GM19395 (cell line): ENCODE results near the gene L2HGDH.
"Not testable (repeated sequence)": the region's sequence is repeated elsewhere in the genome, so short reads cannot be mapped to it uniquely, and the experiment has no call there.

ENCODE experiments used
- ATAC-seq: cut with Tn5 transposase; IDR thresholded peaks from one replicate; pipeline ENCODE4 v1.9.1; 2021; ENCODE audit warnings: mild to moderate bottlenecking, moderate library complexity; ENCODE audit not compliant: unreplicated experiment

The L2HGDH gene

DNA sequence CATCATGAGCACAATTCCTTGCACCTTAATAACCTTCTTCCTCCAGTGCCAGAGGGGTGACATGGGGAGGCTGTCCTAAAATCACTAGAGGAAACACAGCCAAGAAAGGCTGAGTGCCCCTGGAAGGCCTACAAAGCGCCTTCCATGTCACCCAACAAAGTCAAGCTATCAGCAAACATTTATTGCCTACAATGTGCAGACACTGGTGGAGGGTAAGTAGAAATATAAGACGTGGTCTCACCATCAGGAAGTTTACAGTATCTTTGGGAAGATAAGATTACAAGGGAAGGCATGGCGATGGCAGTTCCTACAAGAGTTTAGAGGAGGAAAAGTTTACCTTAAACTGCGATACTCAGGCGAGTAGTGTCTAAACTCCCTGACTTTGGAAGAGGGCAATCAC, 28.0 kb upstream of the L2HGDH start:
- no peak for ATAC-seq

- no peak for ATAC-seq
Observed at GRCh38 chr14:50339178-50339804, 27.3 kb upstream of the L2HGDH start.

GRCh38 chr14:50338587-50338986, 26.6 kb upstream of the L2HGDH start:
- no peak for ATAC-seq

- ATAC-seq = no peak
Observed at GRCh38 chr14:50335989-50336824, 24.2 kb upstream of the L2HGDH start.

DNA sequence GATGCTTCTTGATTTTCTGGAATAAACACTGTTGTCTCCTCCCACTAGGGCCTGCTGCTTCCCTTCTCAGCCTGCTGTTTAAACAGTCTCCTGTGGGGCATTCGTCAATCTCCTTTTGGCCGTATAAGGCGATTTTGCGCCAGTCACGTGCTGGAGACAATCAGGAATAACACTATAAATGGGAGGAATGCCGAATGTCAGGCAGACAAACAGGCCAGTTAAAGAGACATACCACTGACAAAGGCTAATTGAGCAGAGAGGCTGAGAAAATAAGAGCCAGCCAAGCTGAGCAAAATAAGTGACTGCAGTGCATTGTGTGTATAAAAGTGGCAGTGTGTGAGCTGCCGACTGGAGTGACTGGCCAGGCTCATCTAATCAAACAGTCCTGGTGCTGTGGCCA, 23.4 kb upstream of the L2HGDH start:
- ATAC-seq = no peak

- no peak for ATAC-seq
Observed at GRCh38 chr14:50334211-50334610, 22.2 kb upstream of the L2HGDH start.

- ATAC-seq = no peak
Observed at GRCh38 chr14:50333014-50333509, 21.0 kb upstream of the L2HGDH start.

DNA sequence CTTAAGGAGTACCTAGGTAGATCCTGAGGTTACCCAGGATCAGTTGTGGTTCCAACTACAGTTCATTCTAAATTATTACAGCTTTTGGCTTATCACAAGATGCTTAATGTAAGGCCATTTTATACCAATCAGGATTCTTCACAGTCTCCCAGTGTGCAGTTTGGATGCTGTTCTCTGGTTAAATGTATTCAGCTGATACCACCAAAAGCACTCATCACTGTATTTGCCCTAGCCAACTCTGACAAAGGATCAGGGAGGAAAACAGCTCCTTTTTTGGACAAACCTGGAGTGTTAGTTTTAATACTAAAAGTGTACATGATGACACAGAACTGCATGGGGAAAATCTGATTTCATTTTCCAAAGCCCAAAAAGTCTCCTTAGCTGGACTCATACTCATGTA, 19.6 kb upstream of the L2HGDH start:
- ATAC-seq = no peak

- ATAC-seq = peak; percentile 93
Observed at GRCh38 chr14:50321009-50321660, 9.1 kb upstream of the L2HGDH start.

- ATAC-seq = no peak
Observed at GRCh38 chr14:50320283-50320682, 8.3 kb upstream of the L2HGDH start.

GRCh38 chr14:50319721-50320120, 7.7 kb upstream of the L2HGDH start:
- no peak for ATAC-seq

- ATAC-seq = no peak
Observed at GRCh38 chr14:50319293-50319692, 7.3 kb upstream of the L2HGDH start.

- ATAC-seq = no peak
Observed at GRCh38 chr14:50318031-50318626, 6.1 kb upstream of the L2HGDH start.

DNA sequence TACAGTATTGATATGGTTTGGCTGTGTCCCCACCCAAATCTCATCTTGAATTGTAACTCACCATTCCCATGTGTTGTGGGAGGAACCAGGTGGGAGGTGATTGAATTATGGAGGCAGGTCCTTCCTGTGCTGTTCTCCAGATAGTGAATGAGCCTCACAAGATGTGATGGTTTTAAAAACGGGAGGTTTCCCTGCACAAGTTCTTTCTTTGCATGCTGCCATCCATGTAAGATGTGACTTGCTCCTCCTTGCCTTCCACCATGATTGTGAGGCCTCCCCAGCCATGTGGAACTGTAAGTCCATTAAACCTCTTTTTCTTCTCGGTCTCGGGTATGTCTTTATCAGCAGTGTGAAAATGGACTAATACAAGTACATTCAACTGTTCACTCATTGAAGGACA, 2.1 kb upstream of the L2HGDH start:
- ATAC-seq = not testable (repeated sequence)

- ATAC-seq = peak; percentile 38
Observed at GRCh38 chr14:50312734-50313054, 665 bp upstream of the L2HGDH start.

DNA sequence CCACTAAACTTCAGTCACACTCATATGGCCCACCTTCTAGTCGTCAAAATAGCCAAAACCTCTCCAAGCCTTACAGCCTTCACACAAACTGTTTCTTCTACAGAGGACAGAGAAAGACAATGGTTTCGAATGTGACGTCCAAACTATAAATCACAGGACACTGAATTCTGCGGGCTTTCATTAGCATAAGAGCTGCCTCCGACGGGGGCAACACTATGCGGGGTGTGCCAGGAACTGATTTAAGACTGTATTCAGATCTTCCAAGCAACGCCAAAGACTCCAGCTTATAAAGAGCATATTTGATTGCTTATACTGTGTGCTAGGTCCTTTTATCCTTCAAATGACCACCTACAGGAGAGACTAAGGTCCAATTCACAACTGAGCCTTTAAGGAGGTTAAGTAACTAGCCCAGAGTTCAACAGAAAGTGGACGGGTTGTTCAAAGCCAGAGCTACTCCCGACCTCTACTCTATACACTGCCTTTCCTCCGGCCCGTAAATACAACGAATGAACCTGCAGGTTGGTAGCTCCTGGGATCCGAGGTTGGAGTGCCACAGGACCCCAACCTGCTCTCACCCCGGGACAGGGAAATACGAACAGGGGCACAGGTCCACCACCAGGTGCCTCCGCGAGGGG, 575 bp downstream of the L2HGDH start:
- ATAC-seq = peak; percentile 0

DNA sequence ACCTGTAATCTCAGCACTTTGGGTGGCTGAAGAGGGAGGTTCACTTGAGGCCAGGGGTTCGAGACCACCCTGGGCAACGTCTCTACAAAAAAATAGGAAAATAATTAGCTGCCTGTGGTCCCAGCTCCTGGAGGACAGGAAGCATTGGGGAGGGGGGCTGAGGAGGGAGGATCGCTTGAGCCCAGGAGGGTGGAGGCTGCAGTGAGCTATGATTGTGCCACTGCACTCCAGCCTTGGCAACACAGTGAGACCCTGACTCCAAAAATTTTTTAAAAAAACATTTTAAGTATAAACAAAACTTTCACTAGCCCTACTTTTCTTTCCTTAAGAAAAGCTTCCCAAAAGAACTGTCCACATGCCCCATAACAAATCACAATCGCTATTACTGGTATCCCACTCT, 1.6 kb downstream of the L2HGDH start:
- ATAC-seq = no peak

GRCh38 chr14:50308363-50308915, 3.6 kb downstream of the L2HGDH start:
- no peak for ATAC-seq

GRCh38 chr14:50303744-50304471, 8.1 kb downstream of the L2HGDH start:
- ATAC-seq = no peak

DNA sequence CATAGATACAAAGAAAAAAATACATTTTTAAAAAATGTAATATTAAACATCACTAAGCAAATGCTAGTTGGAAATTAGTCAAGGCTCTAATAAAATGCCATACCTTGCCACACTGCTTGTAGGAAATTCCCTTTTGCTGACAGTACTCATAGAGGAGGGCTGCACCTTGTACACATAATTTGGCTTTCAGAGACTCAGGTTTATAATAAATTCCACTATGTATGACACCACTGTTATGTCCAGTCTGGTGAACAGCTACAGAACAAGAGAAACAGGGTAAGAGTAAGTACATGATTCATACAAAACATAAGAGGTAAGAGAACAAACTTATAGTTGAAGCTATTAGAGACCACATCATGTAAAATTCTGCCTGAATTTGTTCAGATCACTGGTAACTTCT, 10.1 kb downstream of the L2HGDH start:
- ATAC-seq = no peak
